Loucy (cell line): ENCODE measurements around the gene CFAP53.
"Not testable (repeated sequence)": the region's sequence is repeated elsewhere in the genome, so short reads cannot be mapped to it uniquely, and the experiment has no call there.

Source experiments
- H2AFZ ChIP-seq: fragments of 200-600 bp; sonication (generic); 2 replicates; pipeline ENCODE4 v1.6.0; 2016; ENCODE audit warnings: antibody characterized with exemption, mild to moderate bottlenecking, low read length, moderate library complexity
- H3F3A ChIP-seq: fragments of 200-600 bp; 2 replicates; pipeline ENCODE4 v1.6.0; 2016; ENCODE audit warnings: antibody characterized with exemption, low read depth, mild to moderate bottlenecking
- H3K27me3 ChIP-seq: fragments of 200-600 bp; sonication (generic); 2 replicates; pipeline ENCODE4 v1.6.1; 2014; ENCODE audit warnings: low read length, mild to moderate bottlenecking; ENCODE audit not compliant: insufficient read depth, poor library complexity, severe bottlenecking
- H3K36me3 ChIP-seq: fragments of 200-600 bp; sonication (generic); 2 replicates; pipeline ENCODE4 v1.6.1; 2016; ENCODE audit warnings: low read length; ENCODE audit not compliant: insufficient read depth
- H3K4me1 ChIP-seq: fragments of 200-600 bp; sonication (generic); 2 replicates; pipeline ENCODE4 v1.5.1; 2014; ENCODE audit warnings: low read length, mild to moderate bottlenecking; ENCODE audit not compliant: insufficient read depth, poor library complexity, severe bottlenecking
- H3K4me2 ChIP-seq: fragments of 200-600 bp; sonication (generic); 2 replicates; pipeline ENCODE4 v1.6.0; 2014; ENCODE audit warnings: antibody characterized with exemption, low read length, low read depth, mild to moderate bottlenecking; ENCODE audit not compliant: poor library complexity, severe bottlenecking
- H3K4me3 ChIP-seq: fragments of 200-600 bp; sonication (generic); 2 replicates; pipeline ENCODE4 v1.5.1; 2014; ENCODE audit warnings: low read length, mild to moderate bottlenecking, mixed read lengths; ENCODE audit not compliant: poor library complexity, severe bottlenecking
- H3K79me2 ChIP-seq: fragments of 200-600 bp; sonication (generic); 2 replicates; pipeline ENCODE4 v1.6.1; 2014; ENCODE audit warnings: low read length; ENCODE audit not compliant: insufficient read depth
- H3K9ac ChIP-seq: fragments of 200-600 bp; sonication (generic); 2 replicates; pipeline ENCODE4 v1.6.0; 2014; ENCODE audit warnings: mild to moderate bottlenecking, low read depth, low read length, moderate library complexity; ENCODE audit not compliant: poor library complexity, severe bottlenecking
- H3K9me2 ChIP-seq: fragments of 200-600 bp; sonication (generic); replicated peaks from 2 replicates; pipeline ENCODE4 v1.6.1; 2016; ENCODE audit warnings: low read depth, low read length, mixed read lengths
- H3K9me3 ChIP-seq: fragments of 200-600 bp; sonication (generic); 2 replicates; pipeline ENCODE4 v1.6.1; 2014; ENCODE audit warnings: mild to moderate bottlenecking, antibody characterized with exemption, low read length, low read depth; ENCODE audit not compliant: insufficient read depth
- H4K20me1 ChIP-seq: fragments of 200-600 bp; sonication (generic); 2 replicates; pipeline ENCODE4 v1.6.0; 2014; ENCODE audit warnings: antibody characterized with exemption, low read length, mild to moderate bottlenecking; ENCODE audit not compliant: insufficient read depth, poor library complexity, severe bottlenecking
- EZH2phosphoT487 ChIP-seq: fragments of 200-600 bp; IDR thresholded peaks from 2 replicates; pipeline ENCODE4 v1.6.1; 2018; ENCODE audit warnings: antibody characterized with exemption, mild to moderate bottlenecking, moderate library complexity, borderline replicate concordance
- TF ChIP-seq, protein P1 (sequence below): fragments of 200-600 bp; sonication (generic); conservative IDR thresholded peaks from 2 replicates; pipeline ENCODE4 v1.5.1; 2014; ENCODE audit warnings: mild to moderate bottlenecking, antibody characterized with exemption, low read length

CFAP53 gene

GRCh38 chr18:50310080-50310479 lies 43.8 kb upstream of the CFAP53 start:
- TF ChIP-seq, protein P1, sequence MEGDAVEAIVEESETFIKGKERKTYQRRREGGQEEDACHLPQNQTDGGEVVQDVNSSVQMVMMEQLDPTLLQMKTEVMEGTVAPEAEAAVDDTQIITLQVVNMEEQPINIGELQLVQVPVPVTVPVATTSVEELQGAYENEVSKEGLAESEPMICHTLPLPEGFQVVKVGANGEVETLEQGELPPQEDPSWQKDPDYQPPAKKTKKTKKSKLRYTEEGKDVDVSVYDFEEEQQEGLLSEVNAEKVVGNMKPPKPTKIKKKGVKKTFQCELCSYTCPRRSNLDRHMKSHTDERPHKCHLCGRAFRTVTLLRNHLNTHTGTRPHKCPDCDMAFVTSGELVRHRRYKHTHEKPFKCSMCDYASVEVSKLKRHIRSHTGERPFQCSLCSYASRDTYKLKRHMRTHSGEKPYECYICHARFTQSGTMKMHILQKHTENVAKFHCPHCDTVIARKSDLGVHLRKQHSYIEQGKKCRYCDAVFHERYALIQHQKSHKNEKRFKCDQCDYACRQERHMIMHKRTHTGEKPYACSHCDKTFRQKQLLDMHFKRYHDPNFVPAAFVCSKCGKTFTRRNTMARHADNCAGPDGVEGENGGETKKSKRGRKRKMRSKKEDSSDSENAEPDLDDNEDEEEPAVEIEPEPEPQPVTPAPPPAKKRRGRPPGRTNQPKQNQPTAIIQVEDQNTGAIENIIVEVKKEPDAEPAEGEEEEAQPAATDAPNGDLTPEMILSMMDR, result no peak
- TF ChIP-seq EZH2phosphoT487, result no peak
- H3K9me3 ChIP-seq, result peaks cover 3% of the 10 kb centered on the region; the same call in 1 of the 2 replicates
- H3F3A ChIP-seq, result no peaks in the 10 kb centered on the region
- H2AFZ ChIP-seq, result no peak overlapping the region
- H3K4me2 ChIP-seq, result no peak overlapping the region
- no peak overlapping the region for H3K9ac ChIP-seq
- no peaks in the 10 kb centered on the region for H3K36me3 ChIP-seq
- peaks cover 9% of the 10 kb centered on the region for H3K27me3 ChIP-seq
- H3K4me3 ChIP-seq, result no peak overlapping the region
- H4K20me1 ChIP-seq, result no peaks in the 10 kb centered on the region
- no peaks in the 10 kb centered on the region for H3K79me2 ChIP-seq
- H3K9me2 ChIP-seq, result no peaks in the 10 kb centered on the region
- peaks cover 11% of the 10 kb centered on the region for H3K4me1 ChIP-seq

DNA sequence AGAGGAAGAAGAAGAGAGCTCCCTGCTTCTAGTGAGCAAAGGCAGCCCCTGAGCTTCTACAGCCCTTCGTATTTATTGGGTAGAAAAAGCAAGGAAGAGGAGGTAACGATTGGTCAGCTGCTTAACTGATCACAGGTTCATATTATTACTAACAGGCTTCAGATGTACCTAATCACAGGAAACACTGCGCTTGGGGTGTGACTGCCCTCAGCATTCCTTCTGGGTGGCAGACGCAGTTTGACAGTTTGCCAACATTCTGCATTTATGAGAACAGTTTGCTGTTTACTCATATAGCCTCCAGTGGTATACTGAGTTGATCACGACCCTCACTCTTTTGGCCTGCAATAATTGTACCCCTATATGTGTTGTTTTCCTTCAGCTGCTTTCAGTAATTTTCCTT lies 42.6 kb upstream of the CFAP53 start:
- H3K9me2 ChIP-seq, H3K9ac ChIP-seq, H3K36me3 ChIP-seq, H3K9me3 ChIP-seq, H3F3A ChIP-seq, H4K20me1 ChIP-seq, H3K79me2 ChIP-seq, H3K27me3 ChIP-seq, H3K4me3 ChIP-seq, H2AFZ ChIP-seq: not testable (repeated sequence)
- Histone ChIP-seq H3K4me1 (peaks cover 11% of the 10 kb centered on the region), H3K4me2 (peak overlapping the region; percentile 88)

DNA sequence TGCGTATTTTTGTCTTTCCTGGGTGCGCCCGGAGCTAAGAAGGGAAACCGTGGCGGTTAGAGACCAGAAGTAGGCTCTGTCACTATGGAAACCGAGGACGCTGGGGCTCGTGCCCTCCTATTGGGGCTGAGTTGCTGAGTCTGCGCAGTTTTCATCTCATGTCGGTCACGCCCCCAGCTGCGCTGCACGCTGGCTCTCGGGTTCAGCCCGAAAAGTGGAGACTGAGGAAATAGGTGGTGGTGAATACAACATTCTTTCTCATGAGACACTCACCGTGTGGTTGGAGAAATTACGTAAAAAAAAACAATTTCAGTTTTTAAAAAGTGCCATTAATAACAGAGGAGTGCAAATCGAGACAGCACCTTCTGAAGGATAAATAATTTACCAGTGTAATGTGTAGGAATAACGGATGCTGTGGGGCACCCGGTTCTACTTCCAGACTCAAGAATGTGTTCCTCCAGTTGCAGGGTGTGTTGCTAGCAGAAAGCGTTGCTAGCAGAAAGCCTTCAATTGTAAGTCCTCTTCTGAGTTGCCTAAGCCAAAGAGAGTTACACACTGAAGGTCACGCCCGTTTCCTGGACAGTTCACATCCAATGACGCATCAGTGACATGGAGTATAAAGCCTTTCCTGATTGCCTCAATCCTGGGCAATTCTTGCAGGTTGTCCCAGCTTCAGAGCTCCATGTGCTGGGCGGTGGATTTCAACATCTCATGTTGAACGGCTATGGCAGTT lies 41.6 kb upstream of the CFAP53 start:
- Histone ChIP-seq H4K20me1 (no peaks in the 10 kb centered on the region), H3K4me3 (peak overlapping the region; percentile 76), H3K4me1 (peaks cover 11% of the 10 kb centered on the region), H3K9me2 (no peaks in the 10 kb centered on the region), H3K9ac (peak overlapping the region; percentile 55), H2AFZ (peak overlapping the region; percentile 93), H3K9me3 (peaks cover 4% of the 10 kb centered on the region; the same call in 1 of the 2 replicates), H3K36me3 (no peaks in the 10 kb centered on the region), H3K79me2 (no peaks in the 10 kb centered on the region), H3K27me3 (peaks cover 1% of the 10 kb centered on the region), H3F3A (no peaks in the 10 kb centered on the region), H3K4me2 (peak overlapping the region; percentile 88)
- TF ChIP-seq, protein P1, result no peak
- no peak for TF ChIP-seq EZH2phosphoT487

DNA sequence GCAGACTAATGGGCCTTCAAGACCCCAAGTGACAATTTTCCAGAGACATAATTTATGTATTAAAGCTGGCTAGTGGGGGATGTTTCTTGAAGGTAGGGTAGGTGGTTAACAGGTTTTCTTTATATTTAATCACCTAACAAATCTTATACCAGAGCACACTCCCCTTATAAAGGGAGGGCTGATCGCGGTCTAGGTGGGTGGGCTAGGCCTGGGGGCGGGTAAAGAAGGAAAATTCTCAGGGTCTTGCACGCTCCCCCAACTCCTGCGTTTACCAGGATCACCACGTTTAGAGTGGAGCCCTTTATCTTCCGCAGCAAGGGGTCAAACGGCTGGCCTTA lies 41.1 kb upstream of the CFAP53 start:
- H3K4me3 ChIP-seq, result peak overlapping the region; percentile 76

More for the DNA sequence above, 41.1 kb upstream of the CFAP53 start:
- Histone ChIP-seq H3F3A (no peaks in the 10 kb centered on the region), H3K4me2 (peak overlapping the region; percentile 88), H3K79me2 (no peaks in the 10 kb centered on the region), H3K36me3 (no peaks in the 10 kb centered on the region), H3K27me3 (peaks cover 5% of the 10 kb centered on the region), H4K20me1 (no peaks in the 10 kb centered on the region), H3K4me1 (peaks cover 11% of the 10 kb centered on the region), H2AFZ (peak overlapping the region; percentile 93), H3K9me2 (no peaks in the 10 kb centered on the region), H3K9ac (peak overlapping the region; percentile 55), H3K9me3 (peaks cover 4% of the 10 kb centered on the region; the same call in 1 of the 2 replicates)
- TF ChIP-seq, protein P1, result no peak
- no peak for TF ChIP-seq EZH2phosphoT487
